ENCODE measurements around the gene PCDH15.

PCDH15 gene

GRCh38 chr10:54130394-54130793, 670.6 kb downstream of the PCDH15 start:
- DNase-seq (ENCODE audit: low read depth, low spot score), result no peak

- DNase-seq (ENCODE audit: low read depth, low spot score), result no peak
Measured at GRCh38 chr10:54125098-54125747, 675.8 kb downstream of the PCDH15 start.

- no peak for DNase-seq (ENCODE audit: low read depth, low spot score)
Measured at GRCh38 chr10:54124209-54124885, 676.7 kb downstream of the PCDH15 start.

GRCh38 chr10:54120806-54121205, 680.2 kb downstream of the PCDH15 start:
- no peak for DNase-seq (ENCODE audit: low read depth, low spot score)

- DNase-seq (ENCODE audit: low read depth, low spot score), result no peak
Measured at GRCh38 chr10:54108961-54109360, 692.1 kb downstream of the PCDH15 start.

GRCh38 chr10:54096892-54097291, 704.1 kb downstream of the PCDH15 start:
- no peak for DNase-seq (ENCODE audit: low read depth, low spot score)

GRCh38 chr10:54094321-54094720, 706.7 kb downstream of the PCDH15 start:
- no peak for DNase-seq (ENCODE audit: low read depth, low spot score)

- DNase-seq (ENCODE audit: low read depth, low spot score), result no peak
Measured at GRCh38 chr10:54091237-54091636, 709.8 kb downstream of the PCDH15 start.

- no peak for DNase-seq (ENCODE audit: low read depth, low spot score)
Measured at GRCh38 chr10:54081950-54082349, 719.1 kb downstream of the PCDH15 start.

GRCh38 chr10:54067361-54067760, 733.7 kb downstream of the PCDH15 start:
- no peak for DNase-seq (ENCODE audit: low read depth, low spot score)

- DNase-seq (ENCODE audit: low read depth, low spot score), result no peak
Measured at GRCh38 chr10:54066646-54067045, 734.4 kb downstream of the PCDH15 start.

- DNase-seq (ENCODE audit: low read depth, low spot score), result no peak
Measured at GRCh38 chr10:54065106-54065505, 735.9 kb downstream of the PCDH15 start.

GRCh38 chr10:54064215-54064614, 736.8 kb downstream of the PCDH15 start:
- DNase-seq (ENCODE audit: low read depth, low spot score), result no peak

GRCh38 chr10:54063514-54063913, 737.5 kb downstream of the PCDH15 start:
- no peak for DNase-seq (ENCODE audit: low read depth, low spot score)

GRCh38 chr10:54060572-54060971, 740.5 kb downstream of the PCDH15 start:
- no peak for DNase-seq (ENCODE audit: low read depth, low spot score)

- DNase-seq (ENCODE audit: low read depth, low spot score), result no peak
Measured at GRCh38 chr10:54057357-54057756, 743.7 kb downstream of the PCDH15 start.

GRCh38 chr10:54026340-54026739, 774.7 kb downstream of the PCDH15 start:
- DNase-seq (ENCODE audit: low read depth, low spot score), result no peak

- DNase-seq (ENCODE audit: low read depth, low spot score), result no peak
Measured at GRCh38 chr10:54011117-54011516, 789.9 kb downstream of the PCDH15 start.

GRCh38 chr10:54010337-54010933, 790.6 kb downstream of the PCDH15 start:
- no peak for DNase-seq (ENCODE audit: low read depth, low spot score)

GRCh38 chr10:54009672-54010071, 791.4 kb downstream of the PCDH15 start:
- DNase-seq (ENCODE audit: low read depth, low spot score), result no peak

GRCh38 chr10:54002077-54002476, 799.0 kb downstream of the PCDH15 start:
- no peak for DNase-seq (ENCODE audit: low read depth, low spot score)

GRCh38 chr10:53997953-53998352, 803.1 kb downstream of the PCDH15 start:
- DNase-seq (ENCODE audit: low read depth, low spot score), result no peak

GRCh38 chr10:53990799-53991238, 810.2 kb downstream of the PCDH15 start:
- no peak for DNase-seq (ENCODE audit: low read depth, low spot score)
